Liver (tissue), 9 donors: ENCODE measurements around the gene TMCO1. TPM values are rescaled to one million over a fixed set of nuclear protein-coding genes. Genes with fewer than 3 reads are reported as not detected.

Experiments
- DNase-seq: peaks from one replicate; pipeline ENCODE4 v3.0.0-alpha.2; 2017; ENCODE audit warnings: low spot score
- H3K27ac ChIP-seq, 2 donors: one replicate each; pipeline ENCODE4 v1.7.0; 2013; ENCODE audit warnings: inconsistent platforms in 2 of 2, low read length in 2 of 2, control low read depth in 1 of 2, low read depth in 1 of 2, mild to moderate bottlenecking in 1 of 2
- H3K27me3 ChIP-seq, 4 donors: one replicate each; pipeline versions ENCODE4 v1.6.1 to v1.7.0; 2013; ENCODE audit warnings: low read length in 3 of 4, inconsistent platforms in 1 of 4, mild to moderate bottlenecking in 1 of 4, moderate library complexity in 1 of 4; ENCODE audit not compliant: control insufficient read depth in 4 of 4, insufficient read depth in 4 of 4
- H3K36me3 ChIP-seq, 4 donors: one replicate each; pipeline versions ENCODE4 v1.6.1 to v1.7.0; 2013; ENCODE audit warnings: low read length in 3 of 4, mild to moderate bottlenecking in 3 of 4, low read depth in 1 of 4, moderate library complexity in 1 of 4; ENCODE audit not compliant: control insufficient read depth in 4 of 4, insufficient read depth in 3 of 4
- H3K4me1 ChIP-seq, 4 donors: one replicate each; pipeline versions ENCODE4 v1.6.1 to v1.7.0; 2013; ENCODE audit warnings: low read length in 3 of 4, mild to moderate bottlenecking in 3 of 4, moderate library complexity in 1 of 4; ENCODE audit not compliant: control insufficient read depth in 4 of 4, insufficient read depth in 4 of 4
- H3K4me3 ChIP-seq, 3 donors: one replicate each; pipeline versions ENCODE4 v1.6.1 to v1.7.0; 2013; ENCODE audit warnings: low read length in 3 of 3, control low read depth in 1 of 3, low read depth in 1 of 3, mild to moderate bottlenecking in 1 of 3
- H3K9ac ChIP-seq, 2 donors: one replicate each; pipeline ENCODE4 v1.7.0; 2013; ENCODE audit warnings: low read length in 2 of 2, mild to moderate bottlenecking in 2 of 2, moderate library complexity in 2 of 2, control low read depth in 1 of 2, low read depth in 1 of 2
- H3K9me3 ChIP-seq, 4 donors: one replicate each; pipeline versions ENCODE4 v1.6.1 to v1.7.0; 2013; ENCODE audit warnings: low read length in 3 of 4; ENCODE audit not compliant: control insufficient read depth in 4 of 4
- FOXA1 ChIP-seq: IDR thresholded peaks from 2 replicates; pipeline ENCODE4 v1.6.1; 2016; ENCODE audit warnings: antibody characterized with exemption
- FOXA2 ChIP-seq: IDR thresholded peaks from 2 replicates; pipeline ENCODE4 v1.6.1; 2016; ENCODE audit warnings: antibody characterized with exemption
- HNF4A ChIP-seq, 2 donors: conservative IDR thresholded peaks; 2 replicates each; pipeline ENCODE4 v1.6.1; 2016; ENCODE audit warnings: antibody characterized with exemption in 2 of 2, mild to moderate bottlenecking in 2 of 2
- HNF4G ChIP-seq: IDR thresholded peaks from 2 replicates; pipeline ENCODE4 v1.6.1; 2016; ENCODE audit warnings: antibody characterized with exemption
- JUND ChIP-seq, 2 donors: IDR thresholded peaks; 2 replicates each; pipeline ENCODE4 v1.6.1; 2016; ENCODE audit warnings: antibody characterized with exemption in 2 of 2
- MAX ChIP-seq: IDR thresholded peaks from 2 replicates; pipeline ENCODE4 v1.6.1; 2016; ENCODE audit warnings: antibody characterized with exemption
- NR2F2 ChIP-seq: IDR thresholded peaks from 2 replicates; pipeline ENCODE4 v1.6.1; 2016; ENCODE audit warnings: antibody characterized with exemption
- RAD21 ChIP-seq, 2 donors: IDR thresholded peaks; 2 replicates each; pipeline ENCODE4 v1.6.1; 2016; ENCODE audit warnings: antibody characterized with exemption in 2 of 2, mild to moderate bottlenecking in 2 of 2
- SP1 ChIP-seq: IDR thresholded peaks from 2 replicates; pipeline ENCODE4 v1.6.1; 2018; ENCODE audit warnings: antibody characterized with exemption, mild to moderate bottlenecking
- YY1 ChIP-seq: IDR thresholded peaks from 2 replicates; pipeline ENCODE4 v1.6.1; 2016; ENCODE audit warnings: antibody characterized with exemption, mild to moderate bottlenecking
- WGBS: extraction: QIAGEN DNeasy Blood & Tissue Kit; methylation state at CpG from one replicate; pipeline ENCODE4 v1.1.7; 2013; 5-methylcytosine and 5-hydroxymethylcytosine counted together
- polyA plus RNA-seq, 2 donors: library from polyadenylated mRNA; stranded (reverse) in 1 of 2; unstranded in 1 of 2; fragments of 200-250 nt in 1 of 2; fragments of >200 nt in 1 of 2; fragmentation: Nextera tagmentation in 1 of 2; extraction: Ambion mirVana in 1 of 2; gene quantifications; one replicate each; pipeline versions ENCODE4 v1.2.1 to v1.2.3, GENCODE V29; 2013 to 2015
- total RNA-seq, 2 donors: library from RNA; depleted of rRNA; stranded (reverse); fragments of >200 nt; gene quantifications; one replicate each; pipeline ENCODE4 v1.2.3, GENCODE V29; 2014
- TF ChIP-seq, protein P1 (sequence below): fragments of 150-350 bp; IDR thresholded peaks from 2 replicates; pipeline ENCODE4 v1.5.1; 2017; ENCODE audit warnings: improper control_type of control experiment, low read depth, low read length; ENCODE audit not compliant: missing input control
- TF ChIP-seq, protein P2 (sequence below): IDR thresholded peaks from 2 replicates; pipeline ENCODE4 v1.6.1; 2016; ENCODE audit warnings: antibody characterized with exemption, mild to moderate bottlenecking
- TF ChIP-seq, protein P3 (sequence below): IDR thresholded peaks from 2 replicates; pipeline ENCODE4 v1.6.1; 2016; ENCODE audit warnings: antibody characterized with exemption
- donor health status: healthy.
- donor health status: healthy.
- donor health status: healthy.
- donor health status: healthy.
- donor health status: healthy.

TMCO1 gene
- total and polyA plus RNA-seq, 4 donors: 53.8 to 170 (median 71.2) TPM

GRCh38 chr1:165795894-165796293 lies 27.2 kb upstream of the TMCO1 start:
- no peaks in the 10 kb centered on the region for H3K27me3 ChIP-seq
- no peak overlapping the region for H3K4me3 ChIP-seq
- H3K4me1 ChIP-seq: no peaks in the 10 kb centered on the region
- WGBS: 94% methylated on average over 2 of the region's 2 CpGs
- TF ChIP-seq, protein P1, sequence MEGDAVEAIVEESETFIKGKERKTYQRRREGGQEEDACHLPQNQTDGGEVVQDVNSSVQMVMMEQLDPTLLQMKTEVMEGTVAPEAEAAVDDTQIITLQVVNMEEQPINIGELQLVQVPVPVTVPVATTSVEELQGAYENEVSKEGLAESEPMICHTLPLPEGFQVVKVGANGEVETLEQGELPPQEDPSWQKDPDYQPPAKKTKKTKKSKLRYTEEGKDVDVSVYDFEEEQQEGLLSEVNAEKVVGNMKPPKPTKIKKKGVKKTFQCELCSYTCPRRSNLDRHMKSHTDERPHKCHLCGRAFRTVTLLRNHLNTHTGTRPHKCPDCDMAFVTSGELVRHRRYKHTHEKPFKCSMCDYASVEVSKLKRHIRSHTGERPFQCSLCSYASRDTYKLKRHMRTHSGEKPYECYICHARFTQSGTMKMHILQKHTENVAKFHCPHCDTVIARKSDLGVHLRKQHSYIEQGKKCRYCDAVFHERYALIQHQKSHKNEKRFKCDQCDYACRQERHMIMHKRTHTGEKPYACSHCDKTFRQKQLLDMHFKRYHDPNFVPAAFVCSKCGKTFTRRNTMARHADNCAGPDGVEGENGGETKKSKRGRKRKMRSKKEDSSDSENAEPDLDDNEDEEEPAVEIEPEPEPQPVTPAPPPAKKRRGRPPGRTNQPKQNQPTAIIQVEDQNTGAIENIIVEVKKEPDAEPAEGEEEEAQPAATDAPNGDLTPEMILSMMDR: no peak
- TF ChIP-seq HNF4G (no peak), HNF4A (conservative IDR thresholded peaks at IDR 0.05) (no peak), YY1 (no peak), RAD21 (IDR thresholded peaks at IDR 0.05) (no peak), SP1 (no peak)
- no peak overlapping the region for H3K9ac ChIP-seq
- no peaks in the 10 kb centered on the region for H3K36me3 ChIP-seq
- no peak for DNase-seq
- H3K9me3 ChIP-seq: peaks cover 0 to 2% (median under 1%) of the 10 kb centered on the region in 4 donors
- no peak overlapping the region for H3K27ac ChIP-seq

GRCh38 chr1:165793951-165794350 lies 25.3 kb upstream of the TMCO1 start:
- no peak for DNase-seq
- WGBS: 74% methylated on average over 2 of the region's 2 CpGs

GRCh38 chr1:165787741-165788140 lies 19.1 kb upstream of the TMCO1 start:
- no peak for DNase-seq
- H3K4me1 ChIP-seq: no peaks in the 10 kb centered on the region
- no peaks in the 10 kb centered on the region for H3K9me3 ChIP-seq
- no peaks in the 10 kb centered on the region for H3K36me3 ChIP-seq
- H3K9ac ChIP-seq: no peak overlapping the region
- no peak overlapping the region for H3K4me3 ChIP-seq
- no peaks in the 10 kb centered on the region for H3K27me3 ChIP-seq
- H3K27ac ChIP-seq: no peak overlapping the region
- WGBS: 99% methylated on average over 1 of the region's 1 CpG
- TF ChIP-seq, protein P2, sequence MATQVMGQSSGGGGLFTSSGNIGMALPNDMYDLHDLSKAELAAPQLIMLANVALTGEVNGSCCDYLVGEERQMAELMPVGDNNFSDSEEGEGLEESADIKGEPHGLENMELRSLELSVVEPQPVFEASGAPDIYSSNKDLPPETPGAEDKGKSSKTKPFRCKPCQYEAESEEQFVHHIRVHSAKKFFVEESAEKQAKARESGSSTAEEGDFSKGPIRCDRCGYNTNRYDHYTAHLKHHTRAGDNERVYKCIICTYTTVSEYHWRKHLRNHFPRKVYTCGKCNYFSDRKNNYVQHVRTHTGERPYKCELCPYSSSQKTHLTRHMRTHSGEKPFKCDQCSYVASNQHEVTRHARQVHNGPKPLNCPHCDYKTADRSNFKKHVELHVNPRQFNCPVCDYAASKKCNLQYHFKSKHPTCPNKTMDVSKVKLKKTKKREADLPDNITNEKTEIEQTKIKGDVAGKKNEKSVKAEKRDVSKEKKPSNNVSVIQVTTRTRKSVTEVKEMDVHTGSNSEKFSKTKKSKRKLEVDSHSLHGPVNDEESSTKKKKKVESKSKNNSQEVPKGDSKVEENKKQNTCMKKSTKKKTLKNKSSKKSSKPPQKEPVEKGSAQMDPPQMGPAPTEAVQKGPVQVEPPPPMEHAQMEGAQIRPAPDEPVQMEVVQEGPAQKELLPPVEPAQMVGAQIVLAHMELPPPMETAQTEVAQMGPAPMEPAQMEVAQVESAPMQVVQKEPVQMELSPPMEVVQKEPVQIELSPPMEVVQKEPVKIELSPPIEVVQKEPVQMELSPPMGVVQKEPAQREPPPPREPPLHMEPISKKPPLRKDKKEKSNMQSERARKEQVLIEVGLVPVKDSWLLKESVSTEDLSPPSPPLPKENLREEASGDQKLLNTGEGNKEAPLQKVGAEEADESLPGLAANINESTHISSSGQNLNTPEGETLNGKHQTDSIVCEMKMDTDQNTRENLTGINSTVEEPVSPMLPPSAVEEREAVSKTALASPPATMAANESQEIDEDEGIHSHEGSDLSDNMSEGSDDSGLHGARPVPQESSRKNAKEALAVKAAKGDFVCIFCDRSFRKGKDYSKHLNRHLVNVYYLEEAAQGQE: no peak
- TF ChIP-seq MAX (no peak), NR2F2 (no peak), FOXA2 (no peak), RAD21 (IDR thresholded peaks at IDR 0.05) (no peak), FOXA1 (no peak), HNF4G (no peak), YY1 (no peak), JUND (IDR thresholded peaks at IDR 0.05) (no peak)
- TF ChIP-seq, protein P3, sequence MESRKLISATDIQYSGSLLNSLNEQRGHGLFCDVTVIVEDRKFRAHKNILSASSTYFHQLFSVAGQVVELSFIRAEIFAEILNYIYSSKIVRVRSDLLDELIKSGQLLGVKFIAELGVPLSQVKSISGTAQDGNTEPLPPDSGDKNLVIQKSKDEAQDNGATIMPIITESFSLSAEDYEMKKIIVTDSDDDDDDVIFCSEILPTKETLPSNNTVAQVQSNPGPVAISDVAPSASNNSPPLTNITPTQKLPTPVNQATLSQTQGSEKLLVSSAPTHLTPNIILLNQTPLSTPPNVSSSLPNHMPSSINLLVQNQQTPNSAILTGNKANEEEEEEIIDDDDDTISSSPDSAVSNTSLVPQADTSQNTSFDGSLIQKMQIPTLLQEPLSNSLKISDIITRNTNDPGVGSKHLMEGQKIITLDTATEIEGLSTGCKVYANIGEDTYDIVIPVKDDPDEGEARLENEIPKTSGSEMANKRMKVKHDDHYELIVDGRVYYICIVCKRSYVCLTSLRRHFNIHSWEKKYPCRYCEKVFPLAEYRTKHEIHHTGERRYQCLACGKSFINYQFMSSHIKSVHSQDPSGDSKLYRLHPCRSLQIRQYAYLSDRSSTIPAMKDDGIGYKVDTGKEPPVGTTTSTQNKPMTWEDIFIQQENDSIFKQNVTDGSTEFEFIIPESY: no peak

More at GRCh38 chr1:165793951-165794350, 25.3 kb upstream of the TMCO1 start:
- Histone ChIP-seq H3K36me3 (no peaks in the 10 kb centered on the region), H3K4me3 (no peak overlapping the region), H3K9ac (no peak overlapping the region), H3K27ac (no peak overlapping the region), H3K9me3 (no peaks in the 10 kb centered on the region), H3K27me3 (no peaks in the 10 kb centered on the region), H3K4me1 (no peaks in the 10 kb centered on the region)
- TF ChIP-seq, protein P1: no peak
- TF ChIP-seq, protein P3: no peak
- TF ChIP-seq NR2F2: no peak
